ENCODE results near the gene C19orf81. TPM values are rescaled to one million over a fixed set of nuclear protein-coding genes. Genes with fewer than 3 reads are reported as not detected.

The C19orf81 gene
- total RNA-seq, 1 experiment from 2014 or later: not detected

DNA sequence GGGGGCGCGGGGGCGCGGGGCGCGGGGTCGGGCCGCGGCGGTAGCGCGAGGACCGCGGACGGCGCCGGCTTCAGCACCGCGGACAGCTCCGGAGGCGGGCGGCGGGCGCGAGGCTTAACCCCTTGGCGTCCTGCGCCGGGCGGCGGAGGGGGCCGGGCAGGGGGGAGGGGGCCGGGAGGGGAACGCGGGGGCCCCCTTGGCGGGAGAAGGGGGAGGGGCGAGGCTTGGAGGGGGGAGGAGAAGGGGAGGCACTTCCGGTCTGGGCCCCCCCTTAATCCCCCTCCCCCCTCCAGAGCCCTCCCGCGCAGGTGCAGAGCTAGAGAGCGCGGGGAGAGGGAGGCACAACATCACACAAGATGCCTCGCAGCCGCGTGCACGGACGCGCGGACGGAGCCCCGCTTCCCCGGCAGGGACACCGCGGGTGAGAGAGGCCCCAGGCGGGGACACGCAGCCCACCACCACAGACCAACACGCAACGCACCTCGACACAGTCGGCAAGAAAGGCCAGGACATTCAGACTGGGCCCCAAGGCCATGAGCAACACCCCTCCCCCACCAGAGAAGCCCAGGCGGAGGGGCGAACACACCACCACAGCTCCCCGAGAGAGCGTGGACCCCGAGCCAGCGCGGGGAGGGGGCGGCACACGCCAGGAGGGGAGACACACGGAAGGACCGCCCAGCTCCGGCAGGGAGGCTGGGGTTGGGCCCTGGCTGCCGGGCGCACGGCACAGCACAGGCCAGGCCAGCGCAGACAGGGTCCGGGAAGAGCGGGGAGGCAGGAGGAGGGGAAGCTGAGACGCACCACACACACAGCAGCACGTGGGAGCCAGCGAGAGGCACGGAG, 46.2 kb downstream of the C19orf81 start:
- intact Hi-C loops (cut with micrococcal nuclease; ENCODE audit: unreplicated experiment): no loop called here
- H3K4me2 ChIP-seq: no peak overlapping the region
- no peak overlapping the region for H2AFZ ChIP-seq
- no peak overlapping the region for H3K27ac ChIP-seq
- H3K36me3 ChIP-seq (ENCODE audit: low read depth): no peaks in the 10 kb centered on the region
- DNase-seq: no peak
- H4K20me1 ChIP-seq (ENCODE audit: insufficient read depth): no peaks in the 10 kb centered on the region
- H3K27me3 ChIP-seq (ENCODE audit: insufficient read depth, low read depth): peaks cover 51% of the 10 kb centered on the region
- no peaks in the 10 kb centered on the region for H3K9me3 ChIP-seq (ENCODE audit: insufficient read depth, low read depth)
- BruUV-seq (replicated peaks): no TSS peak
- ChIA-PET POLR2A (ENCODE audit: unreplicated experiment) (no interaction called here), CTCF (interaction anchor here (0.6 kb wide), 1 partner anchor 325 kb away, joined by 4 read pairs; no protein-coding TSS in a partner anchor)
- no peaks in the 10 kb centered on the region for H3K4me1 ChIP-seq (replicated peaks; ENCODE audit: insufficient read depth)
- H3K4me3 ChIP-seq: no peak overlapping the region
- no peaks in the 10 kb centered on the region for H3F3A ChIP-seq (ENCODE audit: insufficient read depth, low read depth)
- no peaks in the 10 kb centered on the region for H3K79me2 ChIP-seq (ENCODE audit: low read depth)
- no peaks in the 10 kb centered on the region for H3K9me2 ChIP-seq (ENCODE audit: insufficient read depth)
- TF ChIP-seq CTCF (conservative IDR thresholded peaks at IDR 0.05) (no peak), EZH2 (IDR thresholded peaks at IDR 0.05; ENCODE audit: low read depth) (no peak)

DNA sequence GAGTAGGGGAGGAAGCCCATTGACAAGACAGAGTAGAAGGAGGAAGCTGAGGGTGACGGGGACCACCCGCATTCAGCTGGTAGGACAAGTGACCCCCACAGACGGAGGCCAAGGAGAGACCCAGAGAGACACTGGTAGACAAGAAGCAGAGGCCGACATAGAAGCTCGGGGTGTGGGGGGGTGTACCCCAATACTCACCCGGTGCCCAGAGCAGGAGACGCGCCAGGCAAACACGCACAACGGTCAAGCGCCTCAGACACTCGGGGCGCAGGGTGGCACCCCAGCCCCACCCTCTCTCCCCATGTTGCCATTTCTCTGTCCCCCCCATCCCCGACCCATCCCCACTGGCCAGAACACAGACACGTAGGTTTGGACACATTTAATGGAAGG, 46.8 kb downstream of the C19orf81 start:
- Histone ChIP-seq H3K4me3 (no peak overlapping the region), H3K9me3 (ENCODE audit: insufficient read depth, low read depth) (no peaks in the 10 kb centered on the region), H3K27ac (no peak overlapping the region), H3K36me3 (ENCODE audit: low read depth) (no peaks in the 10 kb centered on the region), H3K4me1 (replicated peaks; ENCODE audit: insufficient read depth) (no peaks in the 10 kb centered on the region), H3K4me2 (no peak overlapping the region), H3F3A (ENCODE audit: insufficient read depth, low read depth) (no peaks in the 10 kb centered on the region), H3K27me3 (ENCODE audit: insufficient read depth, low read depth) (peaks cover 51% of the 10 kb centered on the region), H3K9me2 (ENCODE audit: insufficient read depth) (no peaks in the 10 kb centered on the region), H2AFZ (no peak overlapping the region), H4K20me1 (ENCODE audit: insufficient read depth) (no peaks in the 10 kb centered on the region), H3K79me2 (ENCODE audit: low read depth) (no peaks in the 10 kb centered on the region)
- intact Hi-C loops (cut with micrococcal nuclease; ENCODE audit: unreplicated experiment): no loop called here
- no peak for TF ChIP-seq EZH2 (IDR thresholded peaks at IDR 0.05; ENCODE audit: low read depth)
- TF ChIP-seq CTCF (conservative IDR thresholded peaks at IDR 0.05): no peak
- CTCF ChIA-PET: interaction anchor here (0.6 kb wide), 1 partner anchor 326 kb away, joined by 4 read pairs; no protein-coding TSS in a partner anchor
- POLR2A ChIA-PET (ENCODE audit: unreplicated experiment): no interaction called here
- DNase-seq: no peak
- BruUV-seq (replicated peaks): no TSS peak

- H2AFZ ChIP-seq: no peak overlapping the region
- no TSS peak for BruUV-seq (replicated peaks)
- no peak for DNase-seq
- no peaks in the 10 kb centered on the region for H3F3A ChIP-seq (ENCODE audit: insufficient read depth, low read depth)
- H3K4me3 ChIP-seq: no peak overlapping the region
- H3K9me2 ChIP-seq (ENCODE audit: insufficient read depth): no peaks in the 10 kb centered on the region
- ChIA-PET POLR2A (ENCODE audit: unreplicated experiment) (no interaction called here), CTCF (no interaction called here)
- no peak overlapping the region for H3K4me2 ChIP-seq
- H3K79me2 ChIP-seq (ENCODE audit: low read depth): no peaks in the 10 kb centered on the region
- no peaks in the 10 kb centered on the region for H4K20me1 ChIP-seq (ENCODE audit: insufficient read depth)
- H3K9me3 ChIP-seq (ENCODE audit: insufficient read depth, low read depth): no peaks in the 10 kb centered on the region
- no peaks in the 10 kb centered on the region for H3K36me3 ChIP-seq (ENCODE audit: low read depth)
- no peaks in the 10 kb centered on the region for H3K4me1 ChIP-seq (replicated peaks; ENCODE audit: insufficient read depth)
- H3K27me3 ChIP-seq (ENCODE audit: insufficient read depth, low read depth): peaks cover 56% of the 10 kb centered on the region
- no peak for TF ChIP-seq CTCF (conservative IDR thresholded peaks at IDR 0.05)
- no peak for TF ChIP-seq EZH2 (IDR thresholded peaks at IDR 0.05; ENCODE audit: low read depth)
- H3K27ac ChIP-seq: no peak overlapping the region
- intact Hi-C loops (cut with micrococcal nuclease; ENCODE audit: unreplicated experiment): no loop called here
These were observed 48.3 kb downstream of the C19orf81 start for GRCh38 chr19:50697414-50698124.
